CD4-positive, alpha-beta T cell treated with Interleukin-10 for 1 hour (primary cell): ENCODE measurements around the gene ITGB1BP2.
A peak's percentile ranks its signal among the peaks of the same experiment; 100 is the strongest.
"Not testable (repeated sequence)": the region's sequence is repeated elsewhere in the genome, so short reads cannot be mapped to it uniquely, and the experiment has no call there.

ENCODE experiments used
- DNase-seq: peaks from one replicate; pipeline ENCODE4 v3.0.0-alpha.2; 2020

ITGB1BP2 gene

GRCh38 chrX:71301195-71301924 lies at the start of gene ITGB1BP2:
Gene ITGB1BP2 (plus strand): TSS chrX:71301750. CDS start chrX:71301807, 57 bp downstream.
- no peak for DNase-seq

GRCh38 chrX:71252221-71252620 lies 49.3 kb upstream of the ITGB1BP2 start:
- no peak for DNase-seq

GRCh38 chrX:71253253-71254091 lies 48.1 kb upstream of the ITGB1BP2 start:
- peak; percentile 47 for DNase-seq

- peak; percentile 86 for DNase-seq
Measured at GRCh38 chrX:71254092-71254963, 47.2 kb upstream of the ITGB1BP2 start, which contains the start of gene ZMYM3. Gene ZMYM3 (minus strand): TSS chrX:71254140. CDS start chrX:71253255, 885 bp downstream.

GRCh38 chrX:71256051-71256450 lies 45.5 kb upstream of the ITGB1BP2 start:
- DNase-seq = no peak

GRCh38 chrX:71256856-71257255 lies 44.7 kb upstream of the ITGB1BP2 start:
- no peak for DNase-seq

GRCh38 chrX:71268624-71269023 lies 32.9 kb upstream of the ITGB1BP2 start:
- not testable (repeated sequence) for DNase-seq

GRCh38 chrX:71269801-71270395 lies 31.7 kb upstream of the ITGB1BP2 start:
- DNase-seq = no peak

- not testable (repeated sequence) for DNase-seq
Measured at GRCh38 chrX:71272313-71272712, 29.2 kb upstream of the ITGB1BP2 start.

- DNase-seq = not testable (repeated sequence)
Measured at GRCh38 chrX:71281300-71281699, 20.2 kb upstream of the ITGB1BP2 start.

GRCh38 chrX:71282514-71283402 lies 18.8 kb upstream of the ITGB1BP2 start:
- DNase-seq = peak; percentile 66

- DNase-seq = peak; percentile 96
Measured at GRCh38 chrX:71283403-71284143, 18.0 kb upstream of the ITGB1BP2 start, which contains the start of gene NONO. Gene NONO (plus strand): TSS chrX:71283635. CDS start chrX:71290638, 7,003 bp downstream.

GRCh38 chrX:71285929-71286328 lies 15.6 kb upstream of the ITGB1BP2 start:
- DNase-seq = no peak

- no peak for DNase-seq
Measured at GRCh38 chrX:71291381-71291780, 10.2 kb upstream of the ITGB1BP2 start.

GRCh38 chrX:71292669-71293365 lies 8.7 kb upstream of the ITGB1BP2 start:
- no peak for DNase-seq

- DNase-seq = no peak
Measured at GRCh38 chrX:71296806-71297205, 4.7 kb upstream of the ITGB1BP2 start.

- DNase-seq = no peak
Measured at GRCh38 chrX:71298119-71298518, 3.4 kb upstream of the ITGB1BP2 start.

- DNase-seq = not testable (repeated sequence)
Measured at GRCh38 chrX:71300064-71300463, 1.5 kb upstream of the ITGB1BP2 start.

- not testable (repeated sequence) for DNase-seq
Measured at GRCh38 chrX:71300495-71300894, 1.1 kb upstream of the ITGB1BP2 start.
